ENCODE data around the gene ALDH3B1.

Gene ALDH3B1

GRCh38 chr11:68064926-68065325 is 54.8 kb downstream of the ALDH3B1 start:
- Histone ChIP-seq H3K36me3 (ENCODE audit: insufficient read depth, low read length) (peaks cover 12% of the 10 kb centered on the region; the same call in 1 of the 2 replicates), H3K79me2 (ENCODE audit: control insufficient read depth, insufficient read depth, low read length, unreplicated experiment) (no peaks in the 10 kb centered on the region), H3K27me3 (ENCODE audit: insufficient read depth, low read length) (no peaks in the 10 kb centered on the region)

DNA sequence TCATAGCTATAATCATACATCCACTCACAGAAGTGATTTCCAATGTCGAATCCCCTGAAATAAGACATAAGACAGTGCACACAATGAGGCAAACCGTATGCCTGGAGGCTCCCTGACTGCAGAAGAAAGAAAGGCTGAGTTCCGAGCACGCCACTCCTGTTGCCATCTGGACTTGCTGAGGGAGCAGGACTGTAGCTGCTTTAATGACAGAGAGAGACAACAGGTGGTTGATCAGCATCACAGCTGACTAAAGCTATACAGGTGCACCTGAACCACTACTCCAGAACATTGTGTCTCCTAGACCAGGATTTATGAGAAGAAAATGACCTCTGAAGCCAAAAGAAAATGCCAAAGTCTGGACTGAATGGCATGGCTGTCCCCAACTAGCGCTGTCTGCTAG is 55.7 kb downstream of the ALDH3B1 start:
- H2AFZ ChIP-seq (ENCODE audit: low read length, unreplicated experiment): no peak overlapping the region
- H3K36me3 ChIP-seq (ENCODE audit: insufficient read depth, low read length): peaks cover 8% of the 10 kb centered on the region; the same call in 1 of the 2 replicates
- H3K4me1 ChIP-seq (ENCODE audit: control insufficient read depth, insufficient read depth, low read length, unreplicated experiment): no peaks in the 10 kb centered on the region
- H3K27me3 ChIP-seq (ENCODE audit: insufficient read depth, low read length): no peaks in the 10 kb centered on the region
- H3K79me2 ChIP-seq (ENCODE audit: control insufficient read depth, insufficient read depth, low read length, unreplicated experiment): no peaks in the 10 kb centered on the region
- no peak overlapping the region for H3K4me3 ChIP-seq (ENCODE audit: low read depth, low read length)
- H3K27ac ChIP-seq (ENCODE audit: low read depth, low read length): no peak overlapping the region

More at GRCh38 chr11:68064926-68065325, 54.8 kb downstream of the ALDH3B1 start:
- no peaks in the 10 kb centered on the region for H3K4me1 ChIP-seq (ENCODE audit: control insufficient read depth, insufficient read depth, low read length, unreplicated experiment)
- no peak overlapping the region for H3K4me3 ChIP-seq (ENCODE audit: low read depth, low read length)
- no peak overlapping the region for H3K27ac ChIP-seq (ENCODE audit: low read depth, low read length)
- H2AFZ ChIP-seq (ENCODE audit: low read length, unreplicated experiment): no peak overlapping the region

DNA sequence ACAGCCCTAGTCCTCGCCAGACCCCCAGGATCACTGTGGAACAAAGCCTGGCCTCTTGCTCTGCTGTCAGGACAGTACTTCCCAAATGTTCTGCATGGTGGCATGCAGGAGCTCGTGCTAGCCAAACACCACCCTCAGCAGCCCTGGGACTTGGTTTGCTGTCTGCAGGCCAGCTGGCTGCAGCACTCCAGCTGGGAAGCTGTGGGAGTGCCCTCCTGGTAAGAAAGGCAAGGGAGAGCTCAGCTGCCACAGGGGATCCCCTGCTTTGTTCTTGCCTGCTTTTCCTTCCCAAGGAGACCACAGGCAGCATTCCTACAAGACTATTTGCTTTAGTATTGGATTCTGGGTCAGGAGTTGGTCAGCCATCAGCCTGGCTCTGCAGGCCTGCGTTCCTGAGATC is 56.6 kb downstream of the ALDH3B1 start:
- H3K79me2 ChIP-seq (ENCODE audit: control insufficient read depth, insufficient read depth, low read length, unreplicated experiment): no peaks in the 10 kb centered on the region
- H3K36me3 ChIP-seq (ENCODE audit: insufficient read depth, low read length): peaks cover 4% of the 10 kb centered on the region; the same call in 1 of the 2 replicates
- H3K4me3 ChIP-seq (ENCODE audit: low read depth, low read length): no peak overlapping the region
- no peaks in the 10 kb centered on the region for H3K4me1 ChIP-seq (ENCODE audit: control insufficient read depth, insufficient read depth, low read length, unreplicated experiment)
- H2AFZ ChIP-seq (ENCODE audit: low read length, unreplicated experiment): no peak overlapping the region
- no peak overlapping the region for H3K27ac ChIP-seq (ENCODE audit: low read depth, low read length)
- H3K27me3 ChIP-seq (ENCODE audit: insufficient read depth, low read length): no peaks in the 10 kb centered on the region

- H3K27me3 ChIP-seq (ENCODE audit: insufficient read depth, low read length): no peaks in the 10 kb centered on the region
- no peak overlapping the region for H3K4me3 ChIP-seq (ENCODE audit: low read depth, low read length)
- no peaks in the 10 kb centered on the region for H3K4me1 ChIP-seq (ENCODE audit: control insufficient read depth, insufficient read depth, low read length, unreplicated experiment)
- no peaks in the 10 kb centered on the region for H3K79me2 ChIP-seq (ENCODE audit: control insufficient read depth, insufficient read depth, low read length, unreplicated experiment)
- H3K36me3 ChIP-seq (ENCODE audit: insufficient read depth, low read length): no peaks in the 10 kb centered on the region
- H3K27ac ChIP-seq (ENCODE audit: low read depth, low read length): no peak overlapping the region
- H2AFZ ChIP-seq (ENCODE audit: low read length, unreplicated experiment): no peak overlapping the region
Observed at GRCh38 chr11:68067991-68068390, 57.9 kb downstream of the ALDH3B1 start.

DNA sequence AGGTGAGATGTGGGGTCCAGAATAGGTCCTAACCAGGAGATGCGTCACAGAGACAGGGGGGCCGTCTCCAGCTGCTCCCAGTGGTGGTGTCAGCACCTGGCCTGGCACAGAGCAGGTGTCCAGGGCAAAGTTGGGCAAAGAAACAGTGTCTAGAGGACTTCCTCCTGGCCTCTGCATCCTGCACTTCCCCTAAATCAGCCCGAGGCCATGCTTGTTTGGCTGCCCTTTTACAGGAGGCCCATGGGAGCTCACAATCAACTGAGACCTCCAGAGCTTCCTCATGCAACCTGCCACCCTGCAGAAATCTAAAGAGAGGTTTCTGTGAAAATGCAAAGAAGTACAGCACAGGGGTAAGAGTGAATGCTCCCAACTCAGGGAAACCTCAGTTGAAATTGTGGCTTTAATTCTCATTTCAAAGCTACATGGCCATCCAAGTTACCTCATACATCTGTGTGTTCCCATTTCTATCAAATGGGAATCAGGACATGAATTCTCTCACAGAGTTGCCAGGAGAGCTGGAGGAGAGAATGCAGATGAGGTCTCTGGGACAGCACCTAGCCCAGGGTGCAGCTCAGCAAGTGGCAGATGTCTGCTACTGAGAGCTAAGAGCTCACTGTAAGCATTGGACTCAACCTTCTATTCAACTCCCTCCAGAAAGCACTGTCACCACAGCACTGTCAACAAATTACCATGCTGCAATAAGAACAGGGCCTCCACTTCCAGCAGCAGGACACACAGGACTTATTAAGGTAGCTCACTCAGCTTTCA is 61.3 kb downstream of the ALDH3B1 start:
- H3K4me1 ChIP-seq (ENCODE audit: control insufficient read depth, insufficient read depth, low read length, unreplicated experiment): no peaks in the 10 kb centered on the region
- no peak overlapping the region for H3K27ac ChIP-seq (ENCODE audit: low read depth, low read length)
- no peaks in the 10 kb centered on the region for H3K79me2 ChIP-seq (ENCODE audit: control insufficient read depth, insufficient read depth, low read length, unreplicated experiment)
- H3K4me3 ChIP-seq (ENCODE audit: low read depth, low read length): no peak overlapping the region
- no peak overlapping the region for H2AFZ ChIP-seq (ENCODE audit: low read length, unreplicated experiment)
- no peaks in the 10 kb centered on the region for H3K36me3 ChIP-seq (ENCODE audit: insufficient read depth, low read length)
- H3K27me3 ChIP-seq (ENCODE audit: insufficient read depth, low read length): no peaks in the 10 kb centered on the region

DNA sequence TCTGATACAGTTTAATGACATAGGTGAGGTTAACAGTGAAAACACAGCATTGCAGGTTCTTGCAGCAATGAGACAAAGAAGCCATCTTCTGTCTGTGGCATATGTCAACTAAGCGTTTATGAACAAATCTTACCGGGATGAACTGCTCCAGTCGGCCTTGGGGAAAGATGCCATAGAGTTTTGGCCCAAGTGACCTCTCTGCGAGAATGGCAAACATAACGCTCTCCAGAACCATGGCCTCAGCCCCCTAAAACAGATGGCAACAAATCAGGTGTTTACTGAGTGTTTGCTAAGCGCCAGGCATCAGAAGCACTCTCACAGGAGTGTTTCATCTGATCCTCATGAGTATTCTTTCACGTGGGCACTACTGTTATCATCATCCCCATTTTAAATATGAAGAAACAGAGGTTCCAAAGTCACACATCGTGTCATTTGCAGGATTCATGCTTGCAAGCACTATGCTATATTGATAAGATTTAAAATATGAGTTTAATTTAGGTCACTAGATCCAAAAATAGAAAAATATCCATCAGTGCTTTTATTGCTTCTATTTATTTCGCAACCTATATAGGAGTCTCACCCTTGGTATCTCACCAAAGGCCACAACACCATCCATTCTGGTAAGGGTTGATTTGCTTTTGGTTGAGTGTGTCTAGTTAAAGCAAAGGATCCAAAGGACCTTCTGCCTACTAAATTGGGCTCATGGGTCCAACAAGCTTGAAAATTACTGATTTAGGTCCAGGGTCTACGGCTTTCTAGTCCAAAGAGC is 64.6 kb downstream of the ALDH3B1 start:
- H3K36me3 ChIP-seq (ENCODE audit: insufficient read depth, low read length): no peaks in the 10 kb centered on the region
- no peak overlapping the region for H3K27ac ChIP-seq (ENCODE audit: low read depth, low read length)
- no peaks in the 10 kb centered on the region for H3K4me1 ChIP-seq (ENCODE audit: control insufficient read depth, insufficient read depth, low read length, unreplicated experiment)
- no peak overlapping the region for H3K4me3 ChIP-seq (ENCODE audit: low read depth, low read length)
- H3K79me2 ChIP-seq (ENCODE audit: control insufficient read depth, insufficient read depth, low read length, unreplicated experiment): no peaks in the 10 kb centered on the region
- no peak overlapping the region for H2AFZ ChIP-seq (ENCODE audit: low read length, unreplicated experiment)
- H3K27me3 ChIP-seq (ENCODE audit: insufficient read depth, low read length): no peaks in the 10 kb centered on the region

GRCh38 chr11:68076371-68077042 is 66.4 kb downstream of the ALDH3B1 start:
- Histone ChIP-seq H3K79me2 (ENCODE audit: control insufficient read depth, insufficient read depth, low read length, unreplicated experiment) (no peaks in the 10 kb centered on the region), H3K36me3 (ENCODE audit: insufficient read depth, low read length) (no peaks in the 10 kb centered on the region), H3K27ac (ENCODE audit: low read depth, low read length) (no peak overlapping the region), H3K27me3 (ENCODE audit: insufficient read depth, low read length) (no peaks in the 10 kb centered on the region), H3K4me1 (ENCODE audit: control insufficient read depth, insufficient read depth, low read length, unreplicated experiment) (no peaks in the 10 kb centered on the region), H3K4me3 (ENCODE audit: low read depth, low read length) (no peak overlapping the region), H2AFZ (ENCODE audit: low read length, unreplicated experiment) (no peak overlapping the region)

GRCh38 chr11:68077617-68078582 is 67.8 kb downstream of the ALDH3B1 start:
- no peaks in the 10 kb centered on the region for H3K27me3 ChIP-seq (ENCODE audit: insufficient read depth, low read length)
- H3K4me1 ChIP-seq (ENCODE audit: control insufficient read depth, insufficient read depth, low read length, unreplicated experiment): no peaks in the 10 kb centered on the region
- H3K4me3 ChIP-seq (ENCODE audit: low read depth, low read length): no peak overlapping the region
- no peak overlapping the region for H3K27ac ChIP-seq (ENCODE audit: low read depth, low read length)
- H2AFZ ChIP-seq (ENCODE audit: low read length, unreplicated experiment): no peak overlapping the region
- no peaks in the 10 kb centered on the region for H3K79me2 ChIP-seq (ENCODE audit: control insufficient read depth, insufficient read depth, low read length, unreplicated experiment)
- no peaks in the 10 kb centered on the region for H3K36me3 ChIP-seq (ENCODE audit: insufficient read depth, low read length)

Measured in ACC112 (cell line).